Fibroblast of lung (primary cell): ENCODE measurements around the gene TP53TG3B. TPM values are rescaled to one million over a fixed set of nuclear protein-coding genes. Genes with fewer than 3 reads are reported as not detected.
"Not testable (repeated sequence)": the region's sequence is repeated elsewhere in the genome, so short reads cannot be mapped to it uniquely, and the experiment has no call there.

Source experiments
- DNase-seq, 2 donors: peaks; one replicate each; pipeline versions ENCODE4 v3.0.0 to v3.0.0-alpha.2; 2010; ENCODE audit warnings: low read depth in 2 of 2
- H2AFZ ChIP-seq: 2 replicates; pipeline ENCODE4 v1.5.1; 2012; ENCODE audit warnings: low read length, control low read depth, inconsistent platforms
- H3K27ac ChIP-seq: 2 replicates; pipeline ENCODE4 v1.5.1; 2011; ENCODE audit warnings: low read length, control low read depth; ENCODE audit not compliant: insufficient read depth
- H3K27me3 ChIP-seq: 2 replicates; pipeline ENCODE4 v1.5.1; 2011; ENCODE audit warnings: mild to moderate bottlenecking, low read length; ENCODE audit not compliant: control insufficient read depth, insufficient read depth
- H3K36me3 ChIP-seq: 2 replicates; pipeline ENCODE4 v1.5.1; 2011; ENCODE audit warnings: low read length; ENCODE audit not compliant: control insufficient read depth, insufficient read depth
- H3K4me1 ChIP-seq: 2 replicates; pipeline ENCODE4 v1.5.1; 2011; ENCODE audit warnings: low read length; ENCODE audit not compliant: control insufficient read depth, insufficient read depth; ENCODE audit errors: extremely low read depth
- H3K4me2 ChIP-seq: 2 replicates; pipeline ENCODE4 v1.5.1; 2011; ENCODE audit warnings: low read length, control low read depth; ENCODE audit not compliant: insufficient read depth; ENCODE audit errors: extremely low read depth
- H3K4me3 ChIP-seq, 4 experiments: fragments of 200-600 bp in 1 of 4; sonication (generic) in 1 of 4; replicated peaks in 1 of 4; 2 replicates each; pipeline ENCODE4 v1.5.1; 2011 to 2016; ENCODE audit warnings: low read length in 4 of 4, low read depth in 3 of 4, mild to moderate bottlenecking in 3 of 4, control low read depth in 2 of 4, inconsistent platforms in 1 of 4, mixed read lengths in 1 of 4; ENCODE audit not compliant: insufficient read depth in 1 of 4; ENCODE audit errors: control extremely low read depth in 1 of 4
- H3K79me2 ChIP-seq: 2 replicates; pipeline ENCODE4 v1.5.1; 2012; ENCODE audit warnings: mild to moderate bottlenecking, low read length, inconsistent platforms; ENCODE audit not compliant: control insufficient read depth, insufficient read depth
- H3K9ac ChIP-seq: 2 replicates; pipeline ENCODE4 v1.5.1; 2011; ENCODE audit warnings: mild to moderate bottlenecking, low read length, control low read depth; ENCODE audit not compliant: insufficient read depth
- H3K9me3 ChIP-seq: 2 replicates; pipeline ENCODE4 v1.5.1; 2012; ENCODE audit warnings: low read depth, low read length; ENCODE audit not compliant: control insufficient read depth, insufficient read depth
- H4K20me1 ChIP-seq: 2 replicates; pipeline ENCODE4 v1.5.1; 2011; ENCODE audit warnings: low read length; ENCODE audit not compliant: control insufficient read depth, insufficient read depth; ENCODE audit errors: extremely low read depth
- polyA minus RNA-seq: library from RNA; depleted of rRNA, polyadenylated mRNA; stranded (reverse); fragments of >200 nt; gene quantifications from 2 replicates; pipeline ENCODE4 v1.2.3, GENCODE V29; 2011; ENCODE audit warnings: low replicate concordance
- polyA plus RNA-seq, 2 donors: library from polyadenylated mRNA; depleted of rRNA in 1 of 2; stranded (reverse) in 1 of 2; unstranded in 1 of 2; fragments of >200 nt; gene quantifications; 2 replicates each; pipeline ENCODE4 v1.2.1, GENCODE V29; 2011 to 2012; ENCODE audit warnings: missing spikeins in 1 of 2
- total RNA-seq: library from RNA; depleted of rRNA; stranded (reverse); fragments of >200 nt; gene quantifications from 2 replicates; pipeline ENCODE4 v1.2.1, GENCODE V29; 2014

TP53TG3B gene
- not detected in 2 replicates for total RNA-seq
- polyA plus RNA-seq: not detected in 2 replicates
- polyA plus RNA-seq (2012): not detected in 2 replicates
- polyA minus RNA-seq: not detected in 2 replicates

GRCh38 chr16:33360541-33360940, at the start of gene TP53TG3B:
Gene TP53TG3B (plus strand): TSS chr16:33360841. CDS start chr16:33360909, 68 bp downstream.
- not testable (repeated sequence) for H3K4me2 ChIP-seq, H3K9me3 ChIP-seq, H2AFZ ChIP-seq, H4K20me1 ChIP-seq, H3K4me1 ChIP-seq, H3K79me2 ChIP-seq, H3K36me3 ChIP-seq, H3K27me3 ChIP-seq, H3K9ac ChIP-seq, DNase-seq, H3K4me3 ChIP-seq, H3K27ac ChIP-seq

DNA sequence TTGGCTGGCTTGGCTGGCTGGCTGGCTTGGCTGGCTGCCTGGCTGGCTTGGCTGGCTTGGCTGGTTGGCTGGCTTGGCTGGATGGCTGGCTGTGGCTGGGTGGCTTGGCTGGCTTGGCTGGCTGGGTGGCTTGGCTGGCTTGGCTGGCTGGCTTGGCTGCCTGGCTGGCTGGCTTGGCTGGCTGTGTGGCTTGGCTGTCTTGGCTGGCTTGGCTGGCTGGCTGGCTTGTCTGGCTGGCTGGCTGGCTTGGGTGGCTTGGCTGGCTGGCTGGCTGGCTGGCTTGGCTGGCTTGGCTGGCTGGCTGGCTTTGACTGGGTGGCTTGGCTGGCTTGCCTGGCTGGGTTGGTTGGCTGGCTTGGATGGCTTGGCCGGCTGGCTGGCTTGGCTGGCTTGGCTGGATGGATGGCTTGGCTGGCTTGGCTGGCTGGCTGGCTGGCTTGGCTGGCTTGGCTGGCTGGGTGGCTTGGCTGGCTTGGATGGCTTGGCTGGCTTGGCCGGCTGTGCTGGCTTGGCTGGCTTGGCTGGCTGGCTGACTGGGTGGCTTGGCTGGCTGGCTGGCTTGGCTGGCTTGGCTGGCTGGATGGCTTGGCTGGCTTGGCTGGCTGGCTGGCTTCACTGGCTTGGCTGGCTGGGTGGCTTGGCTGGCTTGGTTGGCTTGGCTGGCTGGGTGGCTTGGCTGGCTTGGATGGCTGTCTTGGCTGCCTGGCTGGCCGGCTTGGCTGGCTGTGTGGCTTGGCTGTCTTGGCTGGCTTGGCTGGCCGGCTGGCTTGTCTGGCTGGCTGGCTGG, 24.2 kb upstream of the TP53TG3B start:
- H3K9me3 ChIP-seq, H3K27ac ChIP-seq, H3K36me3 ChIP-seq, H3K27me3 ChIP-seq, H3K9ac ChIP-seq, H3K79me2 ChIP-seq, H3K4me1 ChIP-seq, H4K20me1 ChIP-seq, H3K4me2 ChIP-seq, H2AFZ ChIP-seq, H3K4me3 ChIP-seq: not testable (repeated sequence)
- DNase-seq: peak in 1 of 2 donors; percentile 0

DNA sequence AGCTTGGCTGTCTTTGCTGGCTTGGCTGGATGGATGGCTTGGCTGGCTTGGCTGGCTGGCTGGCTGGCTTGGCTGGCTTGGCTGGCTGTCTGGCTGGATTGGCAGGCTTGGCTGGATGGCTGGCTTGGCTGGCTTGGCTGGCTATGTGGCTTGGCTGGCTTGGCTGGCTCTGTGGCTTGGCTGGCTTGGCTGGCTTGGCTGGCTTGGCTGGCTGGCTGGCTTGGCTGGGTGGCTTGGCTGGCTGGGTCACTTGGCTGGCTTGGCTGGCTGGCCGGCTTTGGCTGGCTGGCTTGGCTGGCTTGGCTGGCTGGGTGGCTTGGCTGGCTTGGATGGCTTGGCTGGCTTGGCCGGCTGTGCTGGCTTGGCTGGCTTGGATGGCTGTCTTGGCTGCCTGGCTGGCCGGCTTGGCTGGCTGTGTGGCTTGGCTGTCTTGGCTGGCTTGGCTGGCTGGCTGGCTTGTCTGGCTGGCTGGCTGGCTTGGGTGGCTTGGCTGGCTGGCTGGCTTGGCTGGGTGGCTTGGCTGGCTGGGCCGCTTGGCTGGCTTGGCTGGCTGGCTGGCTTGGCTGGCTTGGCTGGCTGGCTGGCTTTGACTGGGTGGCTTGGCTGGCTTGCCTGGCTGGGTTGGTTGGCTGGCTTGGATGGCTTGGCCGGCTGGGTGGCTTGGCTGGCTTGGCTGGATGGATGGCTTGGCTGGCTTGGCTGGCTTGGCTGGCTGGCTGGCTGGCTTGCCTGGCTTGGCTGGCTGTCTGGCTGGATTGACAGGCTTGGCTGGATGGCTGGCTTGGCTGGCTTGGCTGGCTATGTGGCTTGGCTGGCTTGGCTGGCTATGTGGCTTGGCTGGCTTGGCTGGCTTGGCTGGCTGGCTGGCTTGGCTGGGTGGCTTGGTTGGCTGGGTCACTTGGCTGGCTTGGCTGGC, 22.8 kb upstream of the TP53TG3B start:
- not testable (repeated sequence) for H3K4me1 ChIP-seq

DNA sequence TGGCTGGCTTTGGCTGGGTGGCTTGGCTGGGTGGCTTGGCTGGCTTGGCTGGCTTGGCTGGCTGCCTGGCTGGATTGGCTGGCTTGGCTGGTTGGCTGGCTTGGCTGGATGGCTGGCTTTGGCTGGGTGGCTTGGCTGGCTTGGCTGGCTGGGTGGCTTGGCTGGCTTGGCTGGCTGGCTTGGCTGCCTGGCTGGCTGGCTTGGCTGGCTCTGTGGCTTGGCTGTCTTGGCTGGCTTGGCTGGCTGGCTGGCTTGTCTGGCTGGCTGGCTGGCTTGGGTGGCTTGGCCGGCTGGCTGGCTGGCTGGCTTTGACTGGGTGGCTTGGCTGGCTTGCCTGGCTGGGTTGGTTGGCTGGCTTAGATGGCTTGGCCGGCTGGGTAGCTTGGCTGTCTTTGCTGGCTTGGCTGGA, 22.1 kb upstream of the TP53TG3B start:
- H3K9me3 ChIP-seq, H2AFZ ChIP-seq, H3K4me2 ChIP-seq, H3K79me2 ChIP-seq, H4K20me1 ChIP-seq, H3K36me3 ChIP-seq, DNase-seq, H3K9ac ChIP-seq, H3K4me3 ChIP-seq, H3K4me1 ChIP-seq, H3K27me3 ChIP-seq, H3K27ac ChIP-seq: not testable (repeated sequence)

More for the DNA sequence above, 22.8 kb upstream of the TP53TG3B start:
- not testable (repeated sequence) for H3K27ac ChIP-seq, H3K4me2 ChIP-seq, H3K36me3 ChIP-seq, H3K27me3 ChIP-seq, H3K9me3 ChIP-seq, H3K4me3 ChIP-seq, H4K20me1 ChIP-seq, H3K9ac ChIP-seq, H2AFZ ChIP-seq, H3K79me2 ChIP-seq
- peak in 1 of 2 donors; percentile 0 for DNase-seq

GRCh38 chr16:33339093-33340061, 21.3 kb upstream of the TP53TG3B start:
- H3K36me3 ChIP-seq, H3K79me2 ChIP-seq, H3K9me3 ChIP-seq, H3K4me2 ChIP-seq, H4K20me1 ChIP-seq, H3K27ac ChIP-seq, H3K4me1 ChIP-seq, H3K9ac ChIP-seq, H2AFZ ChIP-seq, H3K27me3 ChIP-seq, DNase-seq, H3K4me3 ChIP-seq: not testable (repeated sequence)
